Activated CD8-positive, alpha-beta memory T cell treated with anti-CD3 and anti-CD28 coated beads for 1 hour (primary cell): ENCODE data around the gene HOXB9.

ENCODE experiments used
- DNase-seq, 2 donors: peaks; one replicate each; pipeline ENCODE4 v3.0.0-alpha.2; 2020; ENCODE audit warnings: low read depth in 1 of 2; ENCODE audit errors: extremely low read depth in 1 of 2

Gene HOXB9

DNA sequence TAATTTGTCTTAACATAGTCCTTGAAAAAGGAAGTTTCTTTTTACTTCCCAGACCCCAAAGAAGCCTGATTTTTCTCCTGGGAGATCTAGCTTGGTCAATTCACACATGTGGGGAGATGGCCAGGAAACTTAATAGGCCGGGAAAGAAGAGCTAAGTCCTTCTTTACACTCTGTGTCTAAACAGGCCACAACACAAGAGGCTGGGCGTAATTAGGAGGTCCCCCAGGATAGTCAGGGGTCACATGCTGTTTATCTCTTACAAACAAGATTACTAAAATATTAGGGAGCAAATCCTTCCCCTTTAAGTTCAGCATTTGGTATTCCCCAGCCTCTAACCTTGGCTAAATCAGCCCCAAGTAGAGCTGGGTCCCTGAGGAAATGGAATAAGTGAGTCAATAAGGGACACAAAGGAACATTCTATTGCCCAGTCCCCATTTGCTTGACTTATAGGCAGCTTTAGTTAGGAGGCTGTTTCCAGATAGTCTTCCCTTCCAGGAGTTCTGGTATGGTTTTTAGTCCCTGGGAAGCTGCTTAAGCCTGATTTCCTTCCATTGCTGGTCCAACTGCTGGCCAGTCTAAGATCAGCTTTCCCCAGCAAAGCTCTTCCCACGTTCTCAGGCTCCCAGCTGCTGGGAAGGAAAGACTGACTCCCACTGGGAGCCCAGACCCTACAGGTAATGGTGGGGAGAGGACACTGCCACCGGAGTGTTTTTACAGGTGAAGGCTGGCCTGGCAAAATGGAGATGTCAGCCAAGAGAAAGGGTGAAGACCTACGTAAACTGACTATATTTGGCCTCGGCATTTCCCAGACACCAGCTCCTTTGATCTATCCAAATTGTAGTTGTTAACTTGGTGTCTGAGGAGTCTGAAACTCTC is 14.1 kb upstream of the HOXB9 start:
- DNase-seq = no peak

DNA sequence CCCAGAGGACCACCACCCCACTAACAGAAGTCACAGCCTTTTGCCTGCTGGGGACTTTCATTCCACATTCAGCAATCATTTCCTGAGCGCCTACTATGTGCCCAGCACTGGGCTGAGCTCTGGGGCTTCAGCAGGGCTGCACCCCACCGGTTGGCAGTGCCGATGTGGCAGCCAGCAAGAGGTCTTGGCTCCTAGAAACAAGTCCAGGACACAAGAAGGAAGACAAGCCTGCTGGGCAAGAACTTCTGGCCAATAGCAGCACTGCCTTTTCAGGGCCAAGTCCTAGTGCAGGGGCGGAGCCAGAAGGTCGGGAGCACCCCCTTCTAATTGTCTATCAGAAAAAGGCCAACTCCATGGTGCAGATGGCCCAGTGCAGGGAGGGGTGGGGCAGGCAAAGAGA is 13.0 kb upstream of the HOXB9 start:
- no peak for DNase-seq

DNA sequence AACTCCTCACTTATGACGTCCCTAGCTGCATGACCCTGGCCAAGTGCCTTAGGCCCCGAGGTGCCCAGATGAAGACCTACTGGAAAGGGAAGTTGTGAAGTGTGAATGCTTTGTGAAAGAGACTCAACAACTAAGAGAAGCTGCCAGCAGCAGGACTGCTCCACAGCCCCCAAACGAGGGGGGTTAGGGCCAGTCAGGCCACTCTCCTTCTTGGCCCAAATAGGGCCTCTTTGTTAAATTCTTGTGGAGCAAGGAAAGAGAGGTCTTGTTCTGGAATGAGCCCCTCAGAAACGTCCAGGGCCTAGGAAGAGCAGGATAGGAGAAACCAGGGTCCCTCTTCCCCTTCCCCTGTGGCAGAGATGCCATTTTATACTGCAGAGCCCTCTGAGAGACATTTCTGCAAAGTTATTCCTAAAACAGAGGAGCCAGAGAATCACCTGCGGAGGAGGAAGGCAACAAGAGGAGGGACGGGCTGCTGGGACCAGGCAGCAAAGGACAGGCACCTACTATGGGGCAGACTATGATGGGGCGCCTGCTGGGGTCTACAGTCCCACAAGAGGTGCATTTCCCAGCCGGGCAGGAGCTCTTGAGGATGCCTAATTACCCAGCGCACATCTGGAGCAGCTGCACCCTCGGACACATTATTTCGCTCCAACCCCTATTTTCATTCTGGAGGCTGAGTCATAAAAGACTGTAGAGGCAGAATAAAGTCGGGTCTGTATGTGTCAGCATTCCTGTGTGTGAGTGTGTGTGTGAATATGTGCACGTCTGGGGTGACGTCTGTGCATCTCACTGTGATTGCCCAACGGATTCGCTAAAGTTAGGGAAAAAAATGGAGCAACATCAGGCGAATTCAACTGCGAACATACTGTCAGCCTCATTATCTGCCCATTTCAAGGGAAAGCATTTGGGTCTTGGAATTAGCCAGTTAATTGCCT is 11.4 kb upstream of the HOXB9 start:
- DNase-seq = no peak

- DNase-seq = peak in 1 of 2 donors; percentile 52
Measured at GRCh38 chr17:48636177-48637018, 10.2 kb upstream of the HOXB9 start.

DNA sequence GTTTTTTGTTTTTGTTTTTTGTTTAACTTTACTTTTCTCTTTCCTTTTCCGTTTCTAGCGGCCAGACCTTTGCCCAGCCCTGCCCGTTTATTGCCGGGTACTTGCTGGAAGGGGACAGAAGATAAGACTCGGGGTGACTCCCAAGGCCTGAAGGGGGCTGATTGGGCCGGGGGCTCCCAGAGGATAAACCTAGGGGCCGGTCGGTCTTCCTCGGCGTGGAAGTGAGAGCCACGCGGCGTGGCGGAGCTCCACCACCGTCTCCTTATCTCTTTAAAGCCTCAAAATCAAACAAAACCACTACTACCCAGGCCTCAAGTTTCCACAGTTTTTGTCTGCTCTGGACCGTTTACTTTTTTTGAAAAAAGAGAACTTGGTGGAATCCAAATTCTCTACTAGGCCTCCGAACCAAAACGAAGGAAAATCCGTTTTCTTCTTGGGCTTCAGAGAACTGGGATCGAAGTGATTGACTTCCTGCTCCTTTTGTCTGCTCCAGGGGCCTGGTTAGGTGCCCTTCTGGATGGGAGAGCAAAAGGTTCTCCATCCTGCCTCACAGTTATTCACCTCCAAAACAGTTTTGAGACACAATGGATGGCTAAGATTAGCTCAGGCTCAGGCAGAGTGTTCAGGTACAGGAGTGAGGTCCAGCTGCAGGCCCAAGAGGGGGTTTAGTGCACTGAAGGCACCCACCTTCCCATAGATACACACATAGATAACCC is 8.5 kb upstream of the HOXB9 start:
- DNase-seq = no peak

GRCh38 chr17:48633266-48633677 is 7.1 kb upstream of the HOXB9 start:
- DNase-seq = no peak

GRCh38 chr17:48632579-48633265 is 6.6 kb upstream of the HOXB9 start:
- DNase-seq = no peak

DNA sequence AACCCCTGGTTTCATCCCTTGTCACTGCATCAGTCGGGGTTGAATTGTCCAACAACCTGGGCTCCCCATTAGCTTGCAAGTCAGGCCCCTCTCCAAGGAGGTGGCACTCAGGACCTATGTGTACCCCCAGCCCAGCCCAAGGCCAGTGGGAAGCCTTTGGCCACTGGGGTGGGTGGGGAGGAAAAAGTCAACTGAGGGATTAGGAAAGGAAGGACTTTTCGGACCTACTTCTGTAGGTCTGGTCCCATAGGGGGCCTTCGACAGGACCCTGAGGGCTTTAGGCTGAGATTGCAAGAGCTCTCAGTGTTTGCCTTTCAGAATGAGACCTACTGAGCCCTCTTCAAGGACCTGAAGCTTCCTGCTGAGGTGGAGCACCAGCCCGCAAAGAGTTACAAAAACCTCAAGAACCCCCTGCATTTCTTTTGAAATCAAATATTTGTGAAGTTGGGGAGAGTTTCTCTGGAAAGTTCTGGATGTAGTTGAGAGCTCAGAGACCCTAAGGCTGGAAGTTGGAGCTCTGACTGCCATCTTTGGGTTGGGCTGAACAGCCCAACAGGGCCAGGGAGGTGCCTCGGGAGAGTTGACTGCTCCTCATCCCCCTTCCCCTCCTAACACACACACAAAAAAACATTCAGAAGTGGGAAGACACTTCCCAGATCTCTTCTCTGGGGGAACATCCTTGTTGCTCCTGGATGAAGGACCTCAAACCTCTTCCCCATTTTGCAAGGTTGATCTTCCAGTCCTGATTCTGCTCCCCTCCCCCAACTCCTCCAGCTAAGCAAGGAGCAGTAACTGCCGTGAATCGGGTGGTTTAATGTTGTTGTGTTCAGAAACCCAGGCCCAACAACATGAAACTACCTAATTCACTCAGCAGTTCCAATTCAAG is 5.8 kb upstream of the HOXB9 start:
- no peak for DNase-seq

GRCh38 chr17:48630925-48631692 is 5.0 kb upstream of the HOXB9 start:
- DNase-seq = no peak

GRCh38 chr17:48630009-48630924 is 4.1 kb upstream of the HOXB9 start:
- no peak for DNase-seq

DNA sequence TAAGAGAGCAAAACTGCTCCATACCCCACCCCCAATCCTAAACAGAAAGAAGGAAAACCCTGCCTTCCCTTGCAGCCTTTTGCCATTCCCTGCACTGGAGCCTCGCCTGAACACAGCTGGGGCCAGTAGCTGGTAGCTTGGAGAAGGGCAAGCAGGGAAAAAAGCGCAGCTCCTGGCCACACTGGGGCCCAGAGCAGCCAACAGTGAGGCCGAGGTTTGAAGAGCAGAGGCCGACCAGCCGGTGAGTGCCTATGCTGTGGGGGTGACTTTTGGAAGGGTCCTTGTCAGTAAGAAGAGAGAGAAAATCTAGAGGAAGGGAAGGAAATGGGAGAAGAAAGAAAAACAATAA is 3.2 kb upstream of the HOXB9 start:
- DNase-seq = no peak

- DNase-seq = no peak
Measured at GRCh38 chr17:48628649-48629410, 2.7 kb upstream of the HOXB9 start.

DNA sequence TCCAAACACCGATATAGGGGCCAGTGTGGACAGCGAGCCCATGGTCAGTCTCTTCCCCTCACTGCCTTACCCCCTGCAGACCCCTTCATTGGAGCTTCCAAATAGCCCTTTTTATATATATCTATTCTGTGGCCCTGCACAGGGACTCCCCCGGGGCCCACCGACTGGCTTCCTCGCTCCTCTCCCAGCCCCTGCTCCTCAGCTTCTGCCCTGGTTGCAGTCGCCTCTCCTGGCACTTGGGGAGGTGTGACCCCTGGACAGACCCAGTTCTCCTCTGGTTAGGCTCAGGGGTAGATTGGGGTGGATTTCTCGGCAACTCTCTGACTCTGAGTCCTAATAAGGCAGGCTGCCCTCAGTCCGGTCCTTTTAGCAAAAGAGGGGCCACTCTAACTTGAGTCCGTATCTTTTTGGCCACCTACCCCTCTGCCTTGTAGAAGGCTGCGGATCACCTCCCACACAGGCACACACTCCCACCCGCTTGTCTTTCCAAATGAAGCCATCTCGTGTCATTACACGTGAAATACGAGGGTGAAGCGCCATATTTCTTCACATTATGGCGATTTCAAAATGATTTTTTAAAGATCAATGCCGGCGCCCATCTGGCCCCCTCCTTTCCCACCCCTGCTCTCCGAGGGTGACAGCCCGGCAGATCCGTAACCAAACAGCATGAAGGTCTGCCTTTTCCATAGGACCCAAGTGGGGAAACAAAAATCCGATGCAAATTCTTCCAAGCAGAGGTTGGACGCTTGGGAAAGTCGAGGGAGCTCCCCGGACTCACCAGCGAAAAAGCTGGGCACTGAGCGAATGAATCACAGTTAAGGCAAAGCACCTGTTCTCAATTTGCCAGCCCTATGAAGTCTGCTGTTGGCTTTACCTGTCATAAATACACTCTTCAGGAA is 1.7 kb upstream of the HOXB9 start:
- no peak for DNase-seq

DNA sequence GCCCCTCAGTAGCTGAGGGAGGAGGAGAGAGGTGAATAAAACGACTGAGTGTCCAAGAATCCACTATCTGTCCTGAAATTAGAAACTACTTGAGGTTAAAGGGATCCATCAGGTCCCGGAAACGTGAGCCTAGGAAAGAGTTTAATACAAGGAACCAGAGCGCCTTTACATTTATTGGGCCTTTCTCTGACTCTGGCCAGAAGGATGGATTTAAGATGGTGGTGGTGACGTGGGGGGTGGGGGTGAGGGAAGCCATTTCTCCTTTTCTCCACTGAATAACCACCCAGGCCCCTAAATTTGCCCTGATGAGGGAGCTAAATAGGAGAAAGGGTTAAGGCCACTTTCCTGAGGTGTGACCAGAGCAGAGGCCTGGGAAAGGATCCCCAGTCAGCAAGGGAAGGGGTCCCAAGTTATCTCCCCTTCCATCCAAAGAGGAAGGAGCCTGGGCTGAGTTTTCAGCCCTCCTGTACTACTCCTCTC is 1.0 kb upstream of the HOXB9 start:
- DNase-seq = no peak
